Suprapubic skin (tissue), 4 donors: ENCODE measurements around the gene PBOV1. TPM values are rescaled to one million over a fixed set of nuclear protein-coding genes. Genes with fewer than 3 reads are reported as not detected.

ENCODE experiments used
- DNase-seq, 2 donors: peaks; one replicate each; pipeline ENCODE4 v3.0.0-alpha.2; 2019; ENCODE audit warnings: low spot score in 2 of 2
- H3K27ac ChIP-seq: fragments of 200-600 bp; sonication (generic); one replicate; pipeline ENCODE4 v1.5.1; 2019
- H3K27me3 ChIP-seq: fragments of 200-600 bp; sonication (generic); one replicate; pipeline ENCODE4 v1.5.1; 2019
- H3K36me3 ChIP-seq: fragments of 200-600 bp; sonication (generic); one replicate; pipeline ENCODE4 v1.5.1; 2019
- H3K4me1 ChIP-seq: fragments of 200-600 bp; sonication (generic); one replicate; pipeline ENCODE4 v1.5.1; 2019
- H3K4me3 ChIP-seq: fragments of 200-600 bp; sonication (generic); one replicate; pipeline ENCODE4 v1.5.1; 2019; ENCODE audit warnings: mild to moderate bottlenecking
- H3K9me3 ChIP-seq: fragments of 200-600 bp; sonication (generic); one replicate; pipeline ENCODE4 v1.5.1; 2019
- EP300 ChIP-seq: sonication (generic); formaldehyde crosslinking; IDR thresholded peaks from one replicate; pipeline ENCODE4 v1.6.1; 2017; ENCODE audit warnings: antibody characterized with exemption
- POLR2A ChIP-seq, 2 donors: fragments of 450-650 bp; IDR thresholded peaks; one replicate each; pipeline ENCODE4 v1.6.1; 2017; ENCODE audit warnings: antibody characterized with exemption in 2 of 2, mild to moderate bottlenecking in 2 of 2, moderate library complexity in 2 of 2
- POLR2AphosphoS5 ChIP-seq, 3 donors: sonication (generic); formaldehyde crosslinking; IDR thresholded peaks; one replicate each; pipeline ENCODE4 v1.6.1; 2017; ENCODE audit warnings: antibody characterized with exemption in 3 of 3
- WGBS: methylation state at CpG from one replicate; pipeline ENCODE4 v1.1.5; 2018; 5-methylcytosine and 5-hydroxymethylcytosine counted together
- total RNA-seq, 4 donors: library from RNA; depleted of rRNA; stranded (reverse); fragments of >200 nt; gene quantifications; one replicate each; pipeline ENCODE4 v1.1.0, GENCODE V29; 2016
- TF ChIP-seq, protein P1 (sequence below), 2 donors: fragments of 200-600 bp in 1 of 2; fragments of 450-650 bp in 1 of 2; sonication (generic) in 1 of 2; IDR thresholded peaks; one replicate each; pipeline ENCODE4 v1.5.1; 2016 to 2019; ENCODE audit warnings: antibody characterized with exemption in 2 of 2, mild to moderate bottlenecking in 1 of 2, moderate library complexity in 1 of 2

The PBOV1 gene
- total RNA-seq, 4 donors from 2014 or later = not detected

DNA sequence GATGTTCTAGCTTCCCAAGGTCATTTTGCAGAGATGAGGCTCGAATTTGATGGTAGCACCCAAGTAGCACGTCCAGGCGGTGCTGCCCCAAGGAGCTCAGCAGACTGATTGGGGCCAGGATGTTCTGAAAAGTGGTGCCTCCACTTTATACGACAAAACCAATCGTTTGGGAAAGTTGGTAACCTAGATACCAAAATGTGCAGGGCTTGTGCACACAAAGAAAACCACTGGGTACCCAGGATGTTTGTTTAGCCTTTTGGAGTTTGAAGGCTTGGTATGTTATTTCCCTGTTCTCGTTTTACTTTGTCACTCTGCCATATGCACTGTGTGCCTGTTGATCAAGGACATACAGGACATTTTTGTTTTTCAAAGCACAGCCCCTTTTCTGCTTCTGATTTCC, 40.7 kb upstream of the PBOV1 start:
- no peak for DNase-seq
- H3K9me3 ChIP-seq = no peaks in the 10 kb centered on the region
- WGBS = 77% methylated on average over 6 of the region's 6 CpGs
- TF ChIP-seq, protein P1, sequence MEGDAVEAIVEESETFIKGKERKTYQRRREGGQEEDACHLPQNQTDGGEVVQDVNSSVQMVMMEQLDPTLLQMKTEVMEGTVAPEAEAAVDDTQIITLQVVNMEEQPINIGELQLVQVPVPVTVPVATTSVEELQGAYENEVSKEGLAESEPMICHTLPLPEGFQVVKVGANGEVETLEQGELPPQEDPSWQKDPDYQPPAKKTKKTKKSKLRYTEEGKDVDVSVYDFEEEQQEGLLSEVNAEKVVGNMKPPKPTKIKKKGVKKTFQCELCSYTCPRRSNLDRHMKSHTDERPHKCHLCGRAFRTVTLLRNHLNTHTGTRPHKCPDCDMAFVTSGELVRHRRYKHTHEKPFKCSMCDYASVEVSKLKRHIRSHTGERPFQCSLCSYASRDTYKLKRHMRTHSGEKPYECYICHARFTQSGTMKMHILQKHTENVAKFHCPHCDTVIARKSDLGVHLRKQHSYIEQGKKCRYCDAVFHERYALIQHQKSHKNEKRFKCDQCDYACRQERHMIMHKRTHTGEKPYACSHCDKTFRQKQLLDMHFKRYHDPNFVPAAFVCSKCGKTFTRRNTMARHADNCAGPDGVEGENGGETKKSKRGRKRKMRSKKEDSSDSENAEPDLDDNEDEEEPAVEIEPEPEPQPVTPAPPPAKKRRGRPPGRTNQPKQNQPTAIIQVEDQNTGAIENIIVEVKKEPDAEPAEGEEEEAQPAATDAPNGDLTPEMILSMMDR (IDR thresholded peaks at IDR 0.05) = no peak
- no peak for TF ChIP-seq EP300
- no peaks in the 10 kb centered on the region for H3K27me3 ChIP-seq
- no peaks in the 10 kb centered on the region for H3K4me1 ChIP-seq
- no peaks in the 10 kb centered on the region for H3K36me3 ChIP-seq
- no peak overlapping the region for H3K27ac ChIP-seq
- no peak overlapping the region for H3K4me3 ChIP-seq

DNA sequence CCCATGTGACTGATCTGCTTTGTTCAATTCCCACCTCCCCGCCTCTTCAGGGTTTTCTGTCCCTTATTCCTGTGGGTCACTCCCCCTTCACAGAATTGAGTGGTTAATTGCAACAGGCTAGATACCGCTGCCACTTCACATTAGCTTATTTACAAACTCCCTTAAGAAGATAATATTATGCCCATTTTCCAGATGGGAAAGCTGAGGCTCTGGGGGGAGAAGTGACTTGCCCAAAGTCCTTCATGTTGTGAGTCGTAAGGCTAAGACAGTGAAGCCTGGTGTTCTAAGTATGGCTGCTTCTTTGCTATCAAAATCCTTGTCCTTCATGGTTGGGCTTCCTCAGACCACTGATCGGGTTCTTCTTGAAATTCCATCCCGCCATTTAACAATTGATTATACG, 39.9 kb upstream of the PBOV1 start:
- TF ChIP-seq POLR2AphosphoS5 (IDR thresholded peaks at IDR 0.05) (no peak), EP300 (no peak), POLR2A (IDR thresholded peaks at IDR 0.05) (no peak)
- TF ChIP-seq, protein P1 (IDR thresholded peaks at IDR 0.05) = no peak
- H3K36me3 ChIP-seq = no peaks in the 10 kb centered on the region
- no peaks in the 10 kb centered on the region for H3K27me3 ChIP-seq
- 93% methylated on average over 6 of the region's 6 CpGs for WGBS
- no peak overlapping the region for H3K4me3 ChIP-seq
- no peaks in the 10 kb centered on the region for H3K4me1 ChIP-seq
- no peaks in the 10 kb centered on the region for H3K9me3 ChIP-seq
- no peak overlapping the region for H3K27ac ChIP-seq
- no peak for DNase-seq

DNA sequence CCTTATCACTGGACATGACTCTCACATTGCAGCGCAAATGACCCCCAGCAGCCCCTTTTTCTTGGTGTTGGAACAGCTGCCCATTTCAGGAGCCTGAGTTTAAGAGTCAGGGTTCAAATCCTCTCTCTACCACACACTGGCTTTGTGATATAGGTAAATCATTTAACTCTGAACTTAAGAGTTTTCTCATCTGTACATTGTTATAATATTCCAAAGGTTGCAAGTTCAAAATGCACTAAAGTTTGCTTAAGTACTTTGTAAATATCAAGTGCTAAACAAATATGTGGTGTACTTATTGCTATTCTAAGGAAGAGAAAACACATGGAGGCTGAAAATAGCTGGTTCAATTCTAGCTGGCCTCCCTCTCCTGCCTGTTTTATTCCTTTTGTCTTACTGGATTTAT, 39.3 kb upstream of the PBOV1 start:
- H3K4me3 ChIP-seq = no peak overlapping the region
- no peaks in the 10 kb centered on the region for H3K36me3 ChIP-seq
- TF ChIP-seq POLR2A (IDR thresholded peaks at IDR 0.05) (no peak), POLR2AphosphoS5 (IDR thresholded peaks at IDR 0.05) (no peak), EP300 (no peak)
- TF ChIP-seq, protein P1 (IDR thresholded peaks at IDR 0.05) = no peak
- no peaks in the 10 kb centered on the region for H3K4me1 ChIP-seq
- no peaks in the 10 kb centered on the region for H3K9me3 ChIP-seq
- no peaks in the 10 kb centered on the region for H3K27me3 ChIP-seq
- 100% methylated on average over 1 of the region's 1 CpG for WGBS
- no peak overlapping the region for H3K27ac ChIP-seq
- DNase-seq = no peak

DNA sequence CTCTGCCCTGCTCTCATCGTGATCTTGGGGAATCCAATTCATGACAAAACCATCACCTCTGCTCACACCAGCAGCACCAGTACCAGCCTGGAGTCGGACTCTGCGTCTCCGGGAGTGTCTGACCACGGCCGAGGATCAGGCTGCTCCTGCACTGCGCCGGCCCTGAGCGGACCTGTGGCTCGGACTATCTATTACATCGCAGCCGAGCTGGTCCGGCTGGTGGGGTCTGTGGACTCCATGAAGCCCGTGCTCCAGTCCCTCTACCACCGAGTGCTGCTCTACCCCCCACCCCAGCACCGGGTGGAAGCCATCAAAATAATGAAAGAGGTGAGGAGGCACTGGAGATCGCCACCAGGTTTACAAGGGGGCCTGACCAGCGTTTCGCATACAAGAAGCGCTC, 37.2 kb upstream of the PBOV1 start:
- no peaks in the 10 kb centered on the region for H3K9me3 ChIP-seq
- no peak overlapping the region for H3K4me3 ChIP-seq
- H3K27ac ChIP-seq = no peak overlapping the region
- TF ChIP-seq POLR2AphosphoS5 (IDR thresholded peaks at IDR 0.05) = no peak
- TF ChIP-seq, protein P1 (IDR thresholded peaks at IDR 0.05) = no peak
- TF ChIP-seq POLR2A (IDR thresholded peaks at IDR 0.05) = no peak
- TF ChIP-seq EP300 = no peak
- DNase-seq = no peak
- H3K27me3 ChIP-seq = no peaks in the 10 kb centered on the region
- H3K36me3 ChIP-seq = no peaks in the 10 kb centered on the region
- peaks cover 4% of the 10 kb centered on the region for H3K4me1 ChIP-seq
- 94% methylated on average over 20 of the region's 20 CpGs for WGBS

DNA sequence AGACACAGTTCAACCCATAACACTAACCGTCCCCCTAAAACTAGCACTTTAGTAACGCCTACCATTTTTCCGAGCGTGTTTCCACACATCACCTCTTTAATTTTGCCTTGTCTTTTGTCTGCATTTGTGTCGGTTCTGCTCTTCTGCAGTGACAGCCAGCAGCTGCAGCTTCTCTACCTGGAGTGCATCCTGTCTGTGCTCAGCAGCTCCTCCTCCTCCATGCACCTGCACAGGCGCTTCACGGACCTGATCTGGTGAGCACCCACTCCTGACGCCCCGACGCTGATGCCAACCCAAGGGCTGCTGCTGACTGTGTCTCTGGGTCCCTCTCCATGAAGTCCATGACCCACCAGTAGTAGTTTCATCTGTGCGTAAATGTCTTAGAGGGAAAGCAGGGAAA, 35.4 kb upstream of the PBOV1 start:
- no peak overlapping the region for H3K27ac ChIP-seq
- 95% methylated on average over 11 of the region's 11 CpGs for WGBS
- H3K9me3 ChIP-seq = no peaks in the 10 kb centered on the region
- DNase-seq = no peak
- no peak overlapping the region for H3K4me3 ChIP-seq
- no peaks in the 10 kb centered on the region for H3K27me3 ChIP-seq
- no peaks in the 10 kb centered on the region for H3K36me3 ChIP-seq
- peaks cover 9% of the 10 kb centered on the region for H3K4me1 ChIP-seq
- TF ChIP-seq, protein P1 (IDR thresholded peaks at IDR 0.05) = no peak
- TF ChIP-seq EP300 (no peak), POLR2AphosphoS5 (IDR thresholded peaks at IDR 0.05) (no peak), POLR2A (IDR thresholded peaks at IDR 0.05) (no peak)
